ENCODE measurements around the gene LGALS7.
"Not testable (repeated sequence)": the region's sequence is repeated elsewhere in the genome, so short reads cannot be mapped to it uniquely, and the experiment has no call there.

LGALS7 gene

GRCh38 chr19:38774181-38774950 lies 1.0 kb upstream of the LGALS7 start:
- in situ Hi-C loops (cut with MboI; ENCODE audit: low sequenced_read_pairs), result no loop called here

- in situ Hi-C loops (cut with MboI; ENCODE audit: low sequenced_read_pairs), result not testable (repeated sequence)
These were observed 1.7 kb downstream of the LGALS7 start for GRCh38 chr19:38771569-38771968.

GRCh38 chr19:38770949-38771275 lies 2.4 kb downstream of the LGALS7 start:
- in situ Hi-C loops (cut with MboI; ENCODE audit: low sequenced_read_pairs), result not testable (repeated sequence)

GRCh38 chr19:38770228-38770948 lies 2.9 kb downstream of the LGALS7 start:
- in situ Hi-C loops (cut with MboI; ENCODE audit: low sequenced_read_pairs), result not testable (repeated sequence)

- in situ Hi-C loops (cut with MboI; ENCODE audit: low sequenced_read_pairs), result no loop called here
These were observed 3.6 kb downstream of the LGALS7 start for GRCh38 chr19:38769635-38770211.

GRCh38 chr19:38766276-38767047 lies 6.9 kb downstream of the LGALS7 start:
- in situ Hi-C loops (cut with MboI; ENCODE audit: low sequenced_read_pairs), result no loop called here

- in situ Hi-C loops (cut with MboI; ENCODE audit: low sequenced_read_pairs), result no loop called here
These were observed 8.1 kb downstream of the LGALS7 start for GRCh38 chr19:38765214-38765613.

- in situ Hi-C loops (cut with MboI; ENCODE audit: low sequenced_read_pairs), result no loop called here
These were observed 9.5 kb downstream of the LGALS7 start for GRCh38 chr19:38763795-38764220.

GRCh38 chr19:38761884-38762389 lies 11.4 kb downstream of the LGALS7 start:
- in situ Hi-C loops (cut with MboI; ENCODE audit: low sequenced_read_pairs), result not testable (repeated sequence)

GRCh38 chr19:38760805-38761517 lies 12.4 kb downstream of the LGALS7 start:
- in situ Hi-C loops (cut with MboI; ENCODE audit: low sequenced_read_pairs), result not testable (repeated sequence)

- in situ Hi-C loops (cut with MboI; ENCODE audit: low sequenced_read_pairs), result no loop called here
These were observed 13.7 kb downstream of the LGALS7 start for GRCh38 chr19:38759590-38760003.

GRCh38 chr19:38754196-38754595 lies 19.1 kb downstream of the LGALS7 start:
- in situ Hi-C loops (cut with MboI; ENCODE audit: low sequenced_read_pairs), result not testable (repeated sequence)

GRCh38 chr19:38753783-38754182 lies 19.5 kb downstream of the LGALS7 start:
- in situ Hi-C loops (cut with MboI; ENCODE audit: low sequenced_read_pairs), result not testable (repeated sequence)

GRCh38 chr19:38745316-38745715 lies 28.0 kb downstream of the LGALS7 start:
- in situ Hi-C loops (cut with MboI; ENCODE audit: low sequenced_read_pairs), result no loop called here

GRCh38 chr19:38744874-38745273 lies 28.4 kb downstream of the LGALS7 start:
- in situ Hi-C loops (cut with MboI; ENCODE audit: low sequenced_read_pairs), result no loop called here

- in situ Hi-C loops (cut with MboI; ENCODE audit: low sequenced_read_pairs), result no loop called here
These were observed 29.0 kb downstream of the LGALS7 start, which contains the start of gene CAPN12 for GRCh38 chr19:38744298-38744681. Gene CAPN12, minus strand, starts transcription at chr19:38744474. Its CDS starts 309 bp downstream, at chr19:38744165.

- in situ Hi-C loops (cut with MboI; ENCODE audit: low sequenced_read_pairs), result no loop called here
These were observed 29.7 kb downstream of the LGALS7 start for GRCh38 chr19:38743394-38744297.

- in situ Hi-C loops (cut with MboI; ENCODE audit: low sequenced_read_pairs), result no loop called here
These were observed 30.4 kb downstream of the LGALS7 start for GRCh38 chr19:38742906-38743305.

GRCh38 chr19:38742296-38742695 lies 31.0 kb downstream of the LGALS7 start:
- in situ Hi-C loops (cut with MboI; ENCODE audit: low sequenced_read_pairs), result no loop called here

All from hTERT RPE-1 (cell line).